ENCODE data around the gene STPG1.
A peak's percentile ranks its signal among the peaks of the same experiment; 100 is the strongest.

Gene STPG1

GRCh38 chr1:24416666-24417391 lies 3.2 kb upstream of the STPG1 start:
- Histone ChIP-seq H4K20me1 (peaks cover 30% of the 10 kb centered on the region), H3K9ac (peak overlapping the region; percentile 63), H3K9me3 (no peaks in the 10 kb centered on the region), H3K4me2 (peak overlapping the region; percentile 86), H3K4me1 (peaks cover 28% of the 10 kb centered on the region), H3K27ac (no peak overlapping the region), H3K36me3 (peaks cover 27% of the 10 kb centered on the region), H3K4me3 (peak overlapping the region; percentile 75), H3K27me3 (peaks cover 28% of the 10 kb centered on the region)
- no peak for TF ChIP-seq Cebpa-rat (IDR thresholded peaks at IDR 0.05)

- H3K4me1 ChIP-seq = peaks cover 28% of the 10 kb centered on the region
- no peak overlapping the region for H3K27ac ChIP-seq
- peak overlapping the region; percentile 86 for H3K4me2 ChIP-seq
- peaks cover 28% of the 10 kb centered on the region for H3K27me3 ChIP-seq
- H4K20me1 ChIP-seq = peaks cover 30% of the 10 kb centered on the region
- peaks cover 19% of the 10 kb centered on the region for H3K36me3 ChIP-seq
- H3K9me3 ChIP-seq = no peaks in the 10 kb centered on the region
- no peak for TF ChIP-seq Cebpa-rat (IDR thresholded peaks at IDR 0.05)
- peak overlapping the region; percentile 63 for H3K9ac ChIP-seq
- peak overlapping the region; percentile 75 for H3K4me3 ChIP-seq
Measured at GRCh38 chr1:24415910-24416665, 2.5 kb upstream of the STPG1 start.

- H3K27ac ChIP-seq = no peak within 1 kb of the TSS
- H4K20me1 ChIP-seq = peaks cover 30% of the 10 kb centered on the region
- peak within 1 kb of the TSS; percentile 86 for H3K4me2 ChIP-seq
- H3K4me3 ChIP-seq = peak within 1 kb of the TSS; percentile 75
- H3K9me3 ChIP-seq = no peaks in the 10 kb centered on the region
- H3K36me3 ChIP-seq = peaks cover 13% of the 10 kb centered on the region
- H3K27me3 ChIP-seq = peaks cover 28% of the 10 kb centered on the region
- peaks cover 28% of the 10 kb centered on the region for H3K4me1 ChIP-seq
- H3K9ac ChIP-seq = peak within 1 kb of the TSS; percentile 63
- TF ChIP-seq Cebpa-rat (IDR thresholded peaks at IDR 0.05) = no peak
Measured at GRCh38 chr1:24415334-24415909, 1.8 kb upstream of the STPG1 start, which contains the start of gene NIPAL3. Gene NIPAL3, plus strand, starts transcription at chr1:24415802. Its CDS starts 3,746 bp downstream, at chr1:24419548.

GRCh38 chr1:24414775-24415333 lies 1.3 kb upstream of the STPG1 start:
- Histone ChIP-seq H3K4me1 (peaks cover 28% of the 10 kb centered on the region), H3K4me3 (peak overlapping the region; percentile 75; the same call in 1 of the 2 replicates), H3K27ac (no peak overlapping the region), H3K9ac (no peak overlapping the region), H3K36me3 (peaks cover 7% of the 10 kb centered on the region), H3K9me3 (no peaks in the 10 kb centered on the region), H3K27me3 (peaks cover 28% of the 10 kb centered on the region), H4K20me1 (peaks cover 29% of the 10 kb centered on the region), H3K4me2 (peak overlapping the region; percentile 86)
- TF ChIP-seq Cebpa-rat (IDR thresholded peaks at IDR 0.05) = no peak

- Histone ChIP-seq H3K27ac (no peak overlapping the region), H3K36me3 (no peaks in the 10 kb centered on the region), H3K4me1 (peaks cover 23% of the 10 kb centered on the region), H4K20me1 (peaks cover 5% of the 10 kb centered on the region), H3K4me3 (no peak overlapping the region), H3K9me3 (peaks cover 9% of the 10 kb centered on the region), H3K27me3 (peaks cover 28% of the 10 kb centered on the region), H3K4me2 (no peak overlapping the region), H3K9ac (no peak overlapping the region)
- no peak for TF ChIP-seq Cebpa-rat (IDR thresholded peaks at IDR 0.05)
Measured at GRCh38 chr1:24412408-24412807, 1.2 kb downstream of the STPG1 start.

- Histone ChIP-seq H3K27ac (no peak overlapping the region), H3K9ac (no peak overlapping the region), H3K4me3 (no peak overlapping the region), H3K27me3 (peaks cover 28% of the 10 kb centered on the region), H3K9me3 (peaks cover 9% of the 10 kb centered on the region), H3K4me2 (no peak overlapping the region), H3K4me1 (peaks cover 19% of the 10 kb centered on the region), H4K20me1 (peaks cover under 1% of the 10 kb centered on the region; the same call in 1 of the 2 replicates), H3K36me3 (no peaks in the 10 kb centered on the region)
- TF ChIP-seq Cebpa-rat (IDR thresholded peaks at IDR 0.05) = no peak
Measured at GRCh38 chr1:24411963-24412362, 1.6 kb downstream of the STPG1 start.

GRCh38 chr1:24410750-24411149 lies 2.8 kb downstream of the STPG1 start:
- no peaks in the 10 kb centered on the region for H3K36me3 ChIP-seq
- no peak overlapping the region for H3K27ac ChIP-seq
- no peak overlapping the region for H3K4me3 ChIP-seq
- peaks cover 10% of the 10 kb centered on the region for H3K4me1 ChIP-seq
- peaks cover 28% of the 10 kb centered on the region for H3K27me3 ChIP-seq
- H4K20me1 ChIP-seq = no peaks in the 10 kb centered on the region
- H3K4me2 ChIP-seq = no peak overlapping the region
- H3K9ac ChIP-seq = no peak overlapping the region
- no peak for TF ChIP-seq Cebpa-rat (IDR thresholded peaks at IDR 0.05)
- H3K9me3 ChIP-seq = peaks cover 9% of the 10 kb centered on the region

- H3K9ac ChIP-seq = no peak overlapping the region
- TF ChIP-seq Cebpa-rat (IDR thresholded peaks at IDR 0.05) = no peak
Measured at GRCh38 chr1:24409535-24409934, 4.0 kb downstream of the STPG1 start.

GRCh38 chr1:24406788-24407187 lies 6.8 kb downstream of the STPG1 start:
- H3K27me3 ChIP-seq = no peaks in the 10 kb centered on the region
- no peaks in the 10 kb centered on the region for H3K36me3 ChIP-seq
- H4K20me1 ChIP-seq = no peaks in the 10 kb centered on the region
- peaks cover 9% of the 10 kb centered on the region for H3K9me3 ChIP-seq
- no peak for TF ChIP-seq Cebpa-rat (IDR thresholded peaks at IDR 0.05)
- H3K9ac ChIP-seq = no peak overlapping the region
- H3K4me3 ChIP-seq = no peak overlapping the region
- no peak overlapping the region for H3K27ac ChIP-seq
- H3K4me1 ChIP-seq = no peaks in the 10 kb centered on the region
- H3K4me2 ChIP-seq = no peak overlapping the region

More at GRCh38 chr1:24409535-24409934, 4.0 kb downstream of the STPG1 start:
- no peak overlapping the region for H3K27ac ChIP-seq
- H3K9me3 ChIP-seq = peaks cover 9% of the 10 kb centered on the region
- H3K4me3 ChIP-seq = no peak overlapping the region
- H3K36me3 ChIP-seq = no peaks in the 10 kb centered on the region
- no peak overlapping the region for H3K4me2 ChIP-seq
- peaks cover 10% of the 10 kb centered on the region for H3K4me1 ChIP-seq
- peaks cover 25% of the 10 kb centered on the region for H3K27me3 ChIP-seq
- no peaks in the 10 kb centered on the region for H4K20me1 ChIP-seq

Measured in BLaER1 (cell line).